Adrenal gland (tissue), 12 donors: ENCODE measurements around the gene ABCC11. TPM values are rescaled to one million over a fixed set of nuclear protein-coding genes. Genes with fewer than 3 reads are reported as not detected.

Experiments used
- DNase-seq, 7 donors: peaks; one replicate each; pipeline ENCODE4 v3.0.0-alpha.2; 2019 to 2020
- H3K27ac ChIP-seq, 5 donors: fragments of 200-600 bp; sonication (generic) in 4 of 5; 1 replicate in 3 of 5; 2 replicates in 2 of 5; pipeline versions ENCODE4 v1.5.1 to v1.8.0; 2016 to 2020; ENCODE audit warnings: mild to moderate bottlenecking in 1 of 5
- H3K27me3 ChIP-seq: fragments of 200-600 bp; 2 replicates; pipeline ENCODE4 v1.8.0; 2021
- H3K36me3 ChIP-seq, 2 donors: fragments of 200-600 bp; replicated peaks in 1 of 2; 1 replicate in 1 of 2; 2 replicates in 1 of 2; pipeline versions ENCODE4 v1.5.1 to v1.8.0; 2018 to 2022
- H3K4me1 ChIP-seq, 2 donors: fragments of 200-600 bp; replicated peaks in 1 of 2; 1 replicate in 1 of 2; 2 replicates in 1 of 2; pipeline versions ENCODE4 v1.5.1 to v1.8.0; 2018 to 2021
- H3K4me3 ChIP-seq, 4 donors: fragments of 200-600 bp; sonication (generic) in 3 of 4; one replicate each; pipeline ENCODE4 v1.5.1; 2016 to 2018
- H3K9me3 ChIP-seq, 3 donors: fragments of 200-600 bp; sonication (generic) in 1 of 3; replicated peaks in 1 of 3; 1 replicate in 2 of 3; 2 replicates in 1 of 3; pipeline versions ENCODE4 v1.5.1 to v1.8.0; 2016 to 2021
- POLR2A ChIP-seq, 2 donors: fragments of 450-650 bp; IDR thresholded peaks; one replicate each; pipeline ENCODE4 v1.6.1; 2017; ENCODE audit warnings: antibody characterized with exemption in 2 of 2, mild to moderate bottlenecking in 2 of 2, moderate library complexity in 1 of 2
- WGBS, 4 donors: extraction: QIAGEN DNeasy Blood & Tissue Kit in 2 of 4; methylation state at CpG; one replicate each; pipeline versions ENCODE4 v1.1.5 to v1.1.7; 2013 to 2017; 5-methylcytosine and 5-hydroxymethylcytosine counted together
- intact Hi-C, 2 donors: fragments of 100-400 bp; cut with DNase I; formaldehyde crosslinking; loops; one replicate each; pipeline versions ENCODE4 v1.14.1 to v1.15.0; 2022 to 2023
- polyA plus RNA-seq, 3 donors: library from polyadenylated mRNA; stranded (reverse); fragments of 200-250 nt in 2 of 3; fragments of 350-450 nt in 1 of 3; fragmentation: Illumina TruSeq in 1 of 3; extraction: RNeasy Lipid Tissue Mini Kit (QIAGEN cat#74804) in 1 of 3; gene quantifications; one replicate each; pipeline ENCODE4 v1.2.3, GENCODE V29; 2013 to 2014
- total RNA-seq, 9 donors: library from RNA; depleted of rRNA in 4 of 9; stranded (reverse); fragments of >200 nt in 4 of 9; fragments of 120-200 nt in 1 of 9; fragmentation: NEBNext Ultra II Directional in 1 of 9; extraction: Animal tissue kit (Norgen Biotek cat#: 25700) in 1 of 9; gene quantifications; one replicate each; pipeline versions ENCODE4 v1.1.0 to v1.2.4, GENCODE V29; 2013 to 2023
- TF ChIP-seq, protein P1 (sequence below), 6 experiments: fragments of 450-650 bp in 4 of 6; fragments of 200-600 bp in 2 of 6; sonication (generic) in 1 of 6; IDR thresholded peaks; 1 replicate in 5 of 6; 2 replicates in 1 of 6; pipeline versions ENCODE4 v1.5.1 to v1.8.0; 2016 to 2021; ENCODE audit warnings: antibody characterized with exemption in 6 of 6, mild to moderate bottlenecking in 2 of 6, moderate library complexity in 1 of 6
- donor health status: healthy with polysubstance abuse.
- donor health status: Bipolar disorder and iron deficiency.
- donor health status: DM: yes; HTN: yes; CAD: no.
- donor health status: DM: no; HTN: no; CAD: no.
- donor health status: DM: no; HTN: no; CAD: no.
- donor health status: DM: yes; HTN: yes; CAD: no.

ABCC11 gene
- total and polyA plus RNA-seq, 12 donors = 0.17 to 0.74 (median 0.27) TPM; not detected in 3

DNA sequence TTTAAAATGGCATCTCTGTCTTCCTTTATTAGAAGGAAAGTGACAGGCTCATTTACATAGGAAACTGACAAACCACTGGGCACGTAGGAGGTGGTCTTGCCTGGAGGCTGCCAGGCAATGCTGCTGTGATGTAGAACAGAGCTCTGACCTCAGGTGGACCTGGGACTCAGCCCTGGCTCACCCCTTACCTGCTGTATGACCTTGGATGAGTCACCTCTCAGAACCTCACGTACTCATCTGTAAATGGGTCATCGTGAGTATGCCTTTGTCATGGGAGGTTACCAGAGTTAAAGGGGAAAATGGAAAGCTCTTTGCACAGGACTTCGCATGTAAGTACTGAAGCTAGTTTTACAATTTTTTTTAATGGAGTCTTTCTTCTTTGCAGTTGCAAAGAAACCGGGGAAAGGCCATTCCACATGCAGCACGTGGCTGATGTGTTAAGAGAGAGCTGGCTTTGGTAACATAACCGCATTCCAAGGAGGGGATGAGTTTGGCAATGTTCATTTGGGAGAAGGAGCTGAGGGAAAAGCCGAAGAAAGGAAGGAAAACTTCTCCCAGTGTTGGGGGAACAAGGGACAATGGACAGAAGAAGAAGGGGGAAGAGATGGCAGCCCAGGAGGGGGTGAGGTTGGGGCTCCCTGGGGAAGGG, 40.6 kb downstream of the ABCC11 start:
- TF ChIP-seq POLR2A (IDR thresholded peaks at IDR 0.05) = no peak
- TF ChIP-seq, protein P1, sequence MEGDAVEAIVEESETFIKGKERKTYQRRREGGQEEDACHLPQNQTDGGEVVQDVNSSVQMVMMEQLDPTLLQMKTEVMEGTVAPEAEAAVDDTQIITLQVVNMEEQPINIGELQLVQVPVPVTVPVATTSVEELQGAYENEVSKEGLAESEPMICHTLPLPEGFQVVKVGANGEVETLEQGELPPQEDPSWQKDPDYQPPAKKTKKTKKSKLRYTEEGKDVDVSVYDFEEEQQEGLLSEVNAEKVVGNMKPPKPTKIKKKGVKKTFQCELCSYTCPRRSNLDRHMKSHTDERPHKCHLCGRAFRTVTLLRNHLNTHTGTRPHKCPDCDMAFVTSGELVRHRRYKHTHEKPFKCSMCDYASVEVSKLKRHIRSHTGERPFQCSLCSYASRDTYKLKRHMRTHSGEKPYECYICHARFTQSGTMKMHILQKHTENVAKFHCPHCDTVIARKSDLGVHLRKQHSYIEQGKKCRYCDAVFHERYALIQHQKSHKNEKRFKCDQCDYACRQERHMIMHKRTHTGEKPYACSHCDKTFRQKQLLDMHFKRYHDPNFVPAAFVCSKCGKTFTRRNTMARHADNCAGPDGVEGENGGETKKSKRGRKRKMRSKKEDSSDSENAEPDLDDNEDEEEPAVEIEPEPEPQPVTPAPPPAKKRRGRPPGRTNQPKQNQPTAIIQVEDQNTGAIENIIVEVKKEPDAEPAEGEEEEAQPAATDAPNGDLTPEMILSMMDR (IDR thresholded peaks at IDR 0.05) = no peak
- Histone ChIP-seq H3K36me3 (no peaks in the 10 kb centered on the region), H3K27me3 (no peaks in the 10 kb centered on the region), H3K4me1 (no peaks in the 10 kb centered on the region), H3K4me3 (no peak overlapping the region), H3K9me3 (no peaks in the 10 kb centered on the region), H3K27ac (no peak overlapping the region)
- WGBS, 4 donors = 66 to 71% (median 69%) methylated on average over 8 of the region's 8 CpGs
- intact Hi-C loops = no loop called here
- no peak for DNase-seq

DNA sequence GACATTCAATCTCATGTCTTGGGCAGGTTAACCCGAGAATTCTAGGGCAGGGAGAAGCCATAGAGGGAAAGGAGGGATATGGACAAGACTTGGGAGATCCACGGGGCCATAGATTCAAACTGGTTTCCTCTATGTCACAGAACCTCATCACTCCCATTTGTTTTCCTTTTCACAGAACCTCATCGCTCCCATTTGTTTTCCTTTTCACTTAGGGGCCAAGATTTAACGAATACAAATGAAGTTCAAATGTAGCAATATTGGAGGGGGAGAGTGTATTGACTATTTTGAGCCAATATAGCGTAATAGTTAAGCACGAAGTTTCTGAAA, 42.6 kb downstream of the ABCC11 start:
- no peaks in the 10 kb centered on the region for H3K4me1 ChIP-seq
- H3K4me3 ChIP-seq = no peak overlapping the region
- H3K27ac ChIP-seq = no peak overlapping the region
- DNase-seq = no peak
- intact Hi-C loops = no loop called here
- no peaks in the 10 kb centered on the region for H3K36me3 ChIP-seq
- no peak for TF ChIP-seq POLR2A (IDR thresholded peaks at IDR 0.05)
- TF ChIP-seq, protein P1 (IDR thresholded peaks at IDR 0.05) = no peak
- no peaks in the 10 kb centered on the region for H3K27me3 ChIP-seq
- 85 to 89% (median 86%) methylated on average over 6 of the region's 6 CpGs for WGBS, 4 donors
- no peaks in the 10 kb centered on the region for H3K9me3 ChIP-seq

DNA sequence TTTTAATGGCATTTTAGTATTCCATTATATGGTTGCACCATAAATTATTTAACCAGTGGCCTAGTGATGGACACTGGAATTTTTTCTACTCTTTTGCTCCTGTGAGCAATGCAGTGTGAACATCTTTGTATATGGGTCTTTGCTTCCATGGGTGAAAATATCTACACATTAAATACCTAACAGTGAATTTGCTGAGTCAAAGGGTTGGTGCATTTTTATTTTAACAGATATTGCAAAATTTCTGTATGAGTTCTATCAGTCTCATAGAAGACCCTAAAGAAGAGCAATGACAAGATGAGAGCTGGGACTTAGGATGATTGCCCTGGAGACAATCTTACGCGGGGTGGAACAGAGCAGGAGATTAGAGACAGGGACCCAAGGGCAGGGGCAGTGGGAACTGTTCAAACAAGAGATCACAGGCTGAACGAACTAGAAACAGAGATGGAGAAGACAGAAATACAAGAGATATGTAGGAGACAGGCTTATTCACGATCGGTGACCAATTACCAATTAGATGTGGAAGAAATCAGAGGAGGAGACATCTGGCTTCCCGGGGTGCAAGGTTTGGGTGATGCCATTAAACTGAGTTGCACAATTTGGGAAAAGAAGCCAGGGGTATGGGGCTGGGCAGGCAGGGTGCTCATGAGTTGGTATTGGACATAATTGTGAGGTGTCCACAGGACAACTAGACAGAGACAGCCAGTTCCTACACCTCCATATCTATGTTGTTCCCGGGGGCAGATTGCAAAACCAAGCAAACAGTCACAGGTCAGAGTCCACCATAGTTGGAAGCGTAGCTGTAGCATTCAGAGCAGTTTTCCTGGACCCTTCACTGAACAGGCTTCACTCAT, 43.1 kb downstream of the ABCC11 start:
- TF ChIP-seq, protein P1 (IDR thresholded peaks at IDR 0.05) = no peak
- no peak for TF ChIP-seq POLR2A (IDR thresholded peaks at IDR 0.05)
- no peak overlapping the region for H3K27ac ChIP-seq
- no peaks in the 10 kb centered on the region for H3K9me3 ChIP-seq
- H3K36me3 ChIP-seq = no peaks in the 10 kb centered on the region
- intact Hi-C loops = no loop called here
- no peaks in the 10 kb centered on the region for H3K27me3 ChIP-seq
- DNase-seq = no peak
- no peaks in the 10 kb centered on the region for H3K4me1 ChIP-seq
- no peak overlapping the region for H3K4me3 ChIP-seq
- WGBS, 4 donors = 84 to 91% (median 88%) methylated on average over 8 of the region's 8 CpGs

DNA sequence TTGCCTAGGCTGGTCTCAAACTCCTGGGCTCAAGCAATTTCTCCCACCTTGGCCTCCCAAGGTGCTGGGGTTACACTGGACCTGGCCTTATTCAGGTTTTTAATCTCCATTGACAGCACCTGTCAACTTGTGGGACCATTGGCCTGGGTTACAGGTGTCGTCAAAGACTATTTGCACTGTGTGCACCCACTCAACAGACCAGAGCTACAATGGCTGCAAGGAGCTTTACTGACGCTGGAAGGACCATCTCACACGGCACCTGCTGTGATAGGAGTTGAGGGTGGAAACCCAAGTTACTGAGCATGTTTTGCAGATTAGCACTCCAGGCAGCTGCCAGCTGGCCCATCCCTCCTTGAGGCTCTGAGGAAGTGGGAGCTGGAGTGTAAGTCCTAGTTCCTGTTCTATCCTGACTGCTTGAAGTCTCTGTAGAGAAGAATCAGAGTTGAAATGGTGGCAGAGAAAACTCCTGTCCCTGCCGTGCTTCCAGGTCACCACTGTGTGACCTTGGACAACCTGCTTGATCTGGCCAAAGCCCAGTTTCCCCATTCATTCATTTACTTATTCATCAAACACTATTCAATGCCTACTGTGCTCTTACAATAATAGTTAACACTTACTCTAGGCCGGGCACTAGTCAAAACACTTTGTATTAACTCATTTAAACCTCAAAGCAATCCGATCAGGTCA, 45.7 kb downstream of the ABCC11 start:
- 60 to 70% (median 63%) methylated on average over 5 to 6 of the region's 6 CpGs for WGBS, 4 donors

More for the DNA sequence above, 45.7 kb downstream of the ABCC11 start:
- H3K4me3 ChIP-seq = no peak overlapping the region
- no peaks in the 10 kb centered on the region for H3K27me3 ChIP-seq
- no peaks in the 10 kb centered on the region for H3K36me3 ChIP-seq
- peak in 1 of 7 donors; percentile 19 for DNase-seq
- TF ChIP-seq POLR2A (IDR thresholded peaks at IDR 0.05) = no peak
- TF ChIP-seq, protein P1 (IDR thresholded peaks at IDR 0.05) = no peak
- H3K9me3 ChIP-seq = no peaks in the 10 kb centered on the region
- no peak overlapping the region for H3K27ac ChIP-seq
- intact Hi-C loops = no loop called here
- H3K4me1 ChIP-seq = no peaks in the 10 kb centered on the region
